ENCODE measurements around the gene TRIM65. TPM values are rescaled to one million over a fixed set of nuclear protein-coding genes. Genes with fewer than 3 reads are reported as not detected.
"Not testable (repeated sequence)": the region's sequence is repeated elsewhere in the genome, so short reads cannot be mapped to it uniquely, and the experiment has no call there.

TRIM65 gene
- total RNA-seq, 4 donors from 2014 or later: 14.0 to 22.7 (median 16.9) TPM

DNA sequence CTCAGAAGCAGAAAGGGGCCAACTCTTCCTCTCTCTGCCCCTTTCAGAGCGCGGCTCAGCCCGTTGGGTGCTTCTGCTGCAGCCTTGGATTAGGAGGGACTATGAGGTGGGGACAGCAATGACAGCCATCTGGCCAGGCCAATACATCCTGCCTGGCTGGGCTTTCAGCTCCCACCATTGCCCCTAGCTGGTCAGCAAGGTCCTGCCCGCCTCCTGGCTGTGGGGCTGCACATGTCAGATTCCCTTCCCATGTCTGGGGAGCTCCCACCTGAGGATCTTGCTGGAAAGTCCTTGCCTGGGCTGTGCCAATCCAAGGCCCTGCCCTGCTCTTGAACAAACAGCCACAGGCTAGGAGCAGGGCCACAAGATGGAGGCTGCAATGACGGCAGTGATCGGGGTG is 8.3 kb downstream of the TRIM65 start:
- DNase-seq: no peak
- Histone ChIP-seq H3K9me3 (no peaks in the 10 kb centered on the region), H3K36me3 (peaks cover 0 to 19% (median 0%) of the 10 kb centered on the region in 3 donors), H3K4me3 (no peak overlapping the region), H3K27me3 (no peaks in the 10 kb centered on the region), H3K4me1 (peaks cover 0 to 4% (median 0%) of the 10 kb centered on the region in 4 donors), H3K27ac (no peak overlapping the region)
- TF ChIP-seq, protein P1, sequence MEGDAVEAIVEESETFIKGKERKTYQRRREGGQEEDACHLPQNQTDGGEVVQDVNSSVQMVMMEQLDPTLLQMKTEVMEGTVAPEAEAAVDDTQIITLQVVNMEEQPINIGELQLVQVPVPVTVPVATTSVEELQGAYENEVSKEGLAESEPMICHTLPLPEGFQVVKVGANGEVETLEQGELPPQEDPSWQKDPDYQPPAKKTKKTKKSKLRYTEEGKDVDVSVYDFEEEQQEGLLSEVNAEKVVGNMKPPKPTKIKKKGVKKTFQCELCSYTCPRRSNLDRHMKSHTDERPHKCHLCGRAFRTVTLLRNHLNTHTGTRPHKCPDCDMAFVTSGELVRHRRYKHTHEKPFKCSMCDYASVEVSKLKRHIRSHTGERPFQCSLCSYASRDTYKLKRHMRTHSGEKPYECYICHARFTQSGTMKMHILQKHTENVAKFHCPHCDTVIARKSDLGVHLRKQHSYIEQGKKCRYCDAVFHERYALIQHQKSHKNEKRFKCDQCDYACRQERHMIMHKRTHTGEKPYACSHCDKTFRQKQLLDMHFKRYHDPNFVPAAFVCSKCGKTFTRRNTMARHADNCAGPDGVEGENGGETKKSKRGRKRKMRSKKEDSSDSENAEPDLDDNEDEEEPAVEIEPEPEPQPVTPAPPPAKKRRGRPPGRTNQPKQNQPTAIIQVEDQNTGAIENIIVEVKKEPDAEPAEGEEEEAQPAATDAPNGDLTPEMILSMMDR (IDR thresholded peaks at IDR 0.05): no peak
- TF ChIP-seq POLR2A (IDR thresholded peaks at IDR 0.05): no peak

DNA sequence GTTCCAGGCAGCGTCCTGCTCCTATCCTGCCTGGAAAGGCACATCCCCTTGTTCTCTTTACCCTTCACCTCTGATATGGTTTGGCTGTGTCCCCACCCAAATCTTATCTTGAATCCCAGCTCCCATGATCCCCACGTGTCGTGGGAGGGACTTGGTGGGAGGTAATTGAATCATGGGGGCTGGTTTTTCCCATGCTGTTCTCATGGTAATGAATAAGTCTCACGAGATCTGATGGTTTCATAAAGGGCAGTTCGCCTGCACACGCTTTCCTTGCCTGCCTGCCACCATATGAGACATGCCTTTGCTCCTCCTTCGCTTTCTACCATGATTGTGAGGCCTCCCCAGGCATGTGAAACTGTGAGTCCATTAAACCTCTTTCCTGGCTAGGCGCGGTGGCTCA is 10.9 kb downstream of the TRIM65 start:
- DNase-seq, H3K9me3 ChIP-seq, H3K27ac ChIP-seq, H3K27me3 ChIP-seq, H3K4me3 ChIP-seq, H3K36me3 ChIP-seq, H3K4me1 ChIP-seq: not testable (repeated sequence)

DNA sequence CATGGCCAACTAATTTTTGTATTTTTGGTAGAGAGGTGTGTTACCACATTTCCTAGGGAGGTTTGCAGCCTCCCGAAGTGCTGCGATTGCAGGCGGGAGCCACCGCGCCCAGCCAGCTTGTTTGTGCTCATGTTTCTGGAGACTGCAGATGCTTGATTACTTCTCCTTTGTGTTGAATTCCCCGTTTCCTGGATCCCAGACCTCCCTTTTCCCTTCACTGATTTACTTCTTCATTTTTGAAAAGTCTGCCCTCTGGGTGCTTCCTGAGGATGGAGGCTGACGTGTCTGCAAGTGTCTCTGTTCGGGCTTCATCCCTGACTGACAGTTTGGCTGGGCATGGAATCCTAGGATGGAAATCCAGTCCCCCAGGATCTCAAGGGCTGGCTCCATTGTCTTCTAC is 11.3 kb downstream of the TRIM65 start:
- no peak overlapping the region for H3K27ac ChIP-seq
- H3K36me3 ChIP-seq: no peaks in the 10 kb centered on the region

DNA sequence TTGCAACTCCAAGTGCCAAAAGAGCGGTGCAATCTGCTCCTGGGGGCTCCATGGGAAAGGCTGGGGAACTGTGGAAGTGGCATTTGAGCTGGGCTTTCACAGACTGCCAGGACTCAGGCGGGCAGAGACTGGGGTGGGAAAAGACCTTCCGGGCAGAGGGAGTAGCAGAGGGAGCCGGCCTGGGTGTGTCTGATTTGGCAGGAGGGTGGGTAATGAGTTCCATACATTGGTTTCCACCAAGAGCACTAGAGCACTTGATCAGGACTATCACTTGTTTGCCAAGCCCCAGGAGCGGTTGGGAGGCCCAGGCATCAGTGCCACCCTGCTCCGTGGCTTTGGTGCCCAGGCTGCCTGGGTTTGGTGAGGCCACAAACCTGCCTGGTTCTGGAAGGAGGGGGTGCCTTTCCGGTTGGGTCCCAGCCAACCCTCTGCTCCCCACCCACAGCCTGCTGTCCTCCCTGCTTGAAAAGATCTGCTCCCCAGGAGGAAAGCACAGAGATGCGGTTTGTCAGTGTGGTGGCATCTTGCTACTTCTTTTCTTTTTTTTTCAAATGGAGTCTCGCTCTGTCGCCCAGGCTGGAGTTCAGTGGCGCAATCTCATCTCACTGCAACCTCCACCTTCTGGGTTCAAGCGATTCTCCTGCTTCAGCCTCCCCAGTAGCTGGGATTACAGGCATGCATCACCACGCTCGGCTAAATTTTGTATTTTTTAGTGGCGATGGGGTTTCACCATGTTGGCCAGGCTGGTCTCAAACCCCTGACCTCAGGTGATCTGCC is 14.9 kb downstream of the TRIM65 start:
- Histone ChIP-seq H3K27ac (no peak overlapping the region), H3K4me1 (peaks cover 0 to 20% (median 3%) of the 10 kb centered on the region in 4 donors), H3K36me3 (no peaks in the 10 kb centered on the region), H3K27me3 (no peaks in the 10 kb centered on the region), H3K9me3 (no peaks in the 10 kb centered on the region), H3K4me3 (no peak overlapping the region)
- DNase-seq: no peak
- TF ChIP-seq, protein P1 (IDR thresholded peaks at IDR 0.05): no peak
- no peak for TF ChIP-seq POLR2A (IDR thresholded peaks at IDR 0.05)

More for the DNA sequence above, 11.3 kb downstream of the TRIM65 start:
- H3K4me1 ChIP-seq: no peaks in the 10 kb centered on the region
- H3K4me3 ChIP-seq: no peak overlapping the region
- H3K9me3 ChIP-seq: no peaks in the 10 kb centered on the region
- DNase-seq: no peak
- TF ChIP-seq, protein P1 (IDR thresholded peaks at IDR 0.05): no peak
- no peak for TF ChIP-seq POLR2A (IDR thresholded peaks at IDR 0.05)
- no peaks in the 10 kb centered on the region for H3K27me3 ChIP-seq

DNA sequence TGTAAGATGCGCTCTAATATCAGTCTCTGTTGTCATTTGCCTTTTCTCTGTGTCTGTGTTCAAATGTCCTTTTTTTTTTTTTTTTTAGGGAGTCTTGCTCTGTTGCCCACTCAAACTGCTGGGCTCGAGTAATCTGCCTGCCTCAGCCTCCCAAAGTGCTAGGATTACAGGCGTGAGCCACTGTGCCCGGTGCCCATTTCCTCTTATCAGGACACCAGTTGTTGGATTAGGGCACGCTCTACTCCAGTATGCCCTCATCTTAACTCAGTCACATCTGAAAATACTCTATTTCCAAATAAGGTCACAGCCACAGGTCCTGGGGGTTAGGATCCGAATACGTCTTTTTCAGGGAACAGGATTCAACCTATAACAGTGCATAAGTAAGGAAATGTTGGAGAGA is 16.5 kb downstream of the TRIM65 start:
- H3K4me1 ChIP-seq: peaks cover 3 to 34% (median 19%) of the 10 kb centered on the region in 4 donors
- H3K27ac ChIP-seq: no peak overlapping the region
- TF ChIP-seq POLR2A (IDR thresholded peaks at IDR 0.05): no peak
- TF ChIP-seq, protein P1 (IDR thresholded peaks at IDR 0.05): no peak
- no peak for DNase-seq
- no peak overlapping the region for H3K4me3 ChIP-seq
- no peaks in the 10 kb centered on the region for H3K27me3 ChIP-seq
- H3K9me3 ChIP-seq: no peaks in the 10 kb centered on the region
- H3K36me3 ChIP-seq: peaks cover 0 to 1% (median 0%) of the 10 kb centered on the region in 3 donors

DNA sequence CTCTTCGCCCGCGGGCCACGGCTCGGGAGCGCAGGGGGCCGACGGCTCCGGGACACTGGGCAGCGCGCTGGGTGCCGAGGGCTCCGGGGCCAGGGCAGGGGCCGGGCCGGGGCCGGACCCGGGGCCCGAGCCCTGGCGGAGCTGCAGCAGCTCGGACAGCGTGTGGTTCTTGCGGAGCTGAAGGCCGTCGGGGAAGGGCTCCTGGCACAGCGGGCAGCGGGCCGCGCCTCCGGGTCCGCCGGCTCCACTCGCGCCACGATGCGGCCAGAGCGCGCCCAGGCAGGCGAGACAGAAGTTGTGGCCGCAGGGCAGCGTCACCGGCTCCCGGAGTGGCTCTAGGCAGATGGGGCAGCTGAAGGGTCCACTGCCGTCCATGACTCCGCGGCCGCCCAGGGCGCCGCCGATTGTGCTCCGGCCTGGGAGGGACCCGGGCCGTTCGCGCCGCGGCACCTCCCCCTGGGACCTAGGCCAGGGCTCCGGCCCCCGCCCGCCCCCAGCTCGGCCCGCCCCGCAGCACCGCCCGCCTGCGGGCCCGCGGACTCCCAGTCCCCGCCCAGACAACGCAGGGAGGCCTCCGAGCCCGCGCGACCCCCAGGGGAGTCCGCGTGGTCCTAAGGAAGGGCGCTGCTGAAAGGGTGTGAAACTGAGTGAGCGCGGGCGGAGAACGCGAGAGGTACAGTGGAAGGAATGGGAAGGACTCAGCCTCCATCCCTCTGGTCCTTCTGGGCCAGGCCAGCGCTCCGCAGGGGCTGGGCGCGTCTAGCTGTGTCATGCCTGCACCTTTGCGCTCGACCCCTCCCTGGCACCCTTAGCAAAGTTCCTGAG is 18.4 kb downstream of the TRIM65 start, which contains the start of gene TRIM47:
Gene TRIM47, minus strand, starts transcription at position 408 of the 825 bp plus-strand sequence. Its CDS starts 33 bp downstream, at position 375.
- Histone ChIP-seq H3K4me3 (peak within 1 kb of the TSS; percentile 59 to 74 (median 69)), H3K27ac (peak within 1 kb of the TSS; percentile 86 to 95 (median 92)), H3K4me1 (peaks cover 3 to 36% (median 27%) of the 10 kb centered on the region in 4 donors), H3K27me3 (no peaks in the 10 kb centered on the region), H3K36me3 (peaks cover 0 to 18% (median 0%) of the 10 kb centered on the region in 3 donors), H3K9me3 (no peaks in the 10 kb centered on the region)
- DNase-seq: peak; percentile 21 to 83 (median 76)
- TF ChIP-seq POLR2A (IDR thresholded peaks at IDR 0.05): peak; percentile 5 to 51
- TF ChIP-seq, protein P1 (IDR thresholded peaks at IDR 0.05): peak in 3 of 6 experiments; percentile 6 to 29 (median 19)
